IMR-90 (cell line): ENCODE results near the gene STPG1.

ENCODE experiments used
- CTCF ChIP-seq: conservative IDR thresholded peaks from 2 replicates; pipeline ENCODE4 v1.5.1; 2012; ENCODE audit warnings: mild to moderate bottlenecking, low read depth, low read length, improper control_type of control experiment
- MXI1 ChIP-seq: IDR thresholded peaks from 2 replicates; pipeline ENCODE4 v1.6.1; 2012; ENCODE audit warnings: low read depth, mild to moderate bottlenecking, low read length, moderate library complexity, borderline replicate concordance
- POLR2A ChIP-seq: IDR thresholded peaks from 2 replicates; pipeline ENCODE4 v1.6.1; 2012; ENCODE audit warnings: mild to moderate bottlenecking, low read depth, low read length

GRCh38 chr1:24412408-24412807 is 1.2 kb downstream of the STPG1 start:
- TF ChIP-seq CTCF (no peak), POLR2A (no peak), MXI1 (no peak)
